OCI-LY7 (cell line): Measurements from ENCODE around the gene STXBP1.

Source experiments
- EZH2phosphoT487 ChIP-seq: fragments of 200-600 bp; sonication (generic); IDR thresholded peaks from 2 replicates; pipeline ENCODE4 v1.6.1; 2018; ENCODE audit warnings: low read depth, borderline replicate concordance, mild to moderate bottlenecking, mixed run types, antibody characterized with exemption, low read length, moderate library complexity, mixed read lengths
- TF ChIP-seq, protein P1 (sequence below): fragments of 200-600 bp; sonication (generic); conservative IDR thresholded peaks from 2 replicates; pipeline ENCODE4 v1.5.1; 2014; ENCODE audit warnings: mild to moderate bottlenecking, antibody characterized with exemption, low read length, moderate library complexity, mixed read lengths

- TF ChIP-seq, protein P1, sequence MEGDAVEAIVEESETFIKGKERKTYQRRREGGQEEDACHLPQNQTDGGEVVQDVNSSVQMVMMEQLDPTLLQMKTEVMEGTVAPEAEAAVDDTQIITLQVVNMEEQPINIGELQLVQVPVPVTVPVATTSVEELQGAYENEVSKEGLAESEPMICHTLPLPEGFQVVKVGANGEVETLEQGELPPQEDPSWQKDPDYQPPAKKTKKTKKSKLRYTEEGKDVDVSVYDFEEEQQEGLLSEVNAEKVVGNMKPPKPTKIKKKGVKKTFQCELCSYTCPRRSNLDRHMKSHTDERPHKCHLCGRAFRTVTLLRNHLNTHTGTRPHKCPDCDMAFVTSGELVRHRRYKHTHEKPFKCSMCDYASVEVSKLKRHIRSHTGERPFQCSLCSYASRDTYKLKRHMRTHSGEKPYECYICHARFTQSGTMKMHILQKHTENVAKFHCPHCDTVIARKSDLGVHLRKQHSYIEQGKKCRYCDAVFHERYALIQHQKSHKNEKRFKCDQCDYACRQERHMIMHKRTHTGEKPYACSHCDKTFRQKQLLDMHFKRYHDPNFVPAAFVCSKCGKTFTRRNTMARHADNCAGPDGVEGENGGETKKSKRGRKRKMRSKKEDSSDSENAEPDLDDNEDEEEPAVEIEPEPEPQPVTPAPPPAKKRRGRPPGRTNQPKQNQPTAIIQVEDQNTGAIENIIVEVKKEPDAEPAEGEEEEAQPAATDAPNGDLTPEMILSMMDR: no peak
- TF ChIP-seq EZH2phosphoT487: no peak
These were observed 72.5 kb downstream of the STXBP1 start for GRCh38 chr9:127684576-127684975.
